Rectal smooth muscle tissue (tissue), 1 donor: Measurements from ENCODE around the gene SRP68.
"Not testable (repeated sequence)": the region's sequence is repeated elsewhere in the genome, so short reads cannot be mapped to it uniquely, and the experiment has no call there.

Source experiments
- H3K27ac ChIP-seq: one replicate; pipeline ENCODE4 v1.7.0; 2013; ENCODE audit warnings: low read depth, low read length, inconsistent platforms
- H3K27me3 ChIP-seq: one replicate; pipeline ENCODE4 v1.7.0; 2013; ENCODE audit warnings: low read length; ENCODE audit not compliant: control insufficient read depth, insufficient read depth
- H3K36me3 ChIP-seq: one replicate; pipeline ENCODE4 v1.7.0; 2013; ENCODE audit warnings: low read length; ENCODE audit not compliant: control insufficient read depth, insufficient read depth
- H3K4me1 ChIP-seq: one replicate; pipeline ENCODE4 v1.7.0; 2013; ENCODE audit warnings: low read length; ENCODE audit not compliant: control insufficient read depth, insufficient read depth
- H3K4me3 ChIP-seq: one replicate; pipeline ENCODE4 v1.7.0; 2013; ENCODE audit warnings: low read length
- H3K9ac ChIP-seq: one replicate; pipeline ENCODE4 v1.7.0; 2013; ENCODE audit warnings: low read length

The SRP68 gene

GRCh38 chr17:76054112-76054476 lies 18.2 kb downstream of the SRP68 start:
- peaks cover 33% of the 10 kb centered on the region for H3K36me3 ChIP-seq
- no peak overlapping the region for H3K27ac ChIP-seq
- peaks cover 2% of the 10 kb centered on the region for H3K4me1 ChIP-seq
- no peak overlapping the region for H3K4me3 ChIP-seq
- no peaks in the 10 kb centered on the region for H3K27me3 ChIP-seq
- no peak overlapping the region for H3K9ac ChIP-seq

- H3K27ac ChIP-seq: no peak overlapping the region
- peaks cover 34% of the 10 kb centered on the region for H3K36me3 ChIP-seq
- no peaks in the 10 kb centered on the region for H3K27me3 ChIP-seq
- peaks cover 8% of the 10 kb centered on the region for H3K4me1 ChIP-seq
- H3K9ac ChIP-seq: no peak overlapping the region
- H3K4me3 ChIP-seq: no peak overlapping the region
Measured at GRCh38 chr17:76053246-76054111, 18.8 kb downstream of the SRP68 start.

- Histone ChIP-seq H3K4me1 (peaks cover 10% of the 10 kb centered on the region), H3K27ac (peak overlapping the region; percentile 69), H3K36me3 (peaks cover 31% of the 10 kb centered on the region), H3K4me3 (no peak overlapping the region), H3K9ac (no peak overlapping the region), H3K27me3 (no peaks in the 10 kb centered on the region)
Measured at GRCh38 chr17:76051561-76051960, 20.8 kb downstream of the SRP68 start.

- no peaks in the 10 kb centered on the region for H3K27me3 ChIP-seq
- H3K4me1 ChIP-seq: peaks cover 10% of the 10 kb centered on the region
- H3K9ac ChIP-seq: no peak overlapping the region
- peak overlapping the region; percentile 69 for H3K27ac ChIP-seq
- H3K36me3 ChIP-seq: peaks cover 35% of the 10 kb centered on the region
- H3K4me3 ChIP-seq: no peak overlapping the region
Measured at GRCh38 chr17:76050538-76051467, 21.5 kb downstream of the SRP68 start.

DNA sequence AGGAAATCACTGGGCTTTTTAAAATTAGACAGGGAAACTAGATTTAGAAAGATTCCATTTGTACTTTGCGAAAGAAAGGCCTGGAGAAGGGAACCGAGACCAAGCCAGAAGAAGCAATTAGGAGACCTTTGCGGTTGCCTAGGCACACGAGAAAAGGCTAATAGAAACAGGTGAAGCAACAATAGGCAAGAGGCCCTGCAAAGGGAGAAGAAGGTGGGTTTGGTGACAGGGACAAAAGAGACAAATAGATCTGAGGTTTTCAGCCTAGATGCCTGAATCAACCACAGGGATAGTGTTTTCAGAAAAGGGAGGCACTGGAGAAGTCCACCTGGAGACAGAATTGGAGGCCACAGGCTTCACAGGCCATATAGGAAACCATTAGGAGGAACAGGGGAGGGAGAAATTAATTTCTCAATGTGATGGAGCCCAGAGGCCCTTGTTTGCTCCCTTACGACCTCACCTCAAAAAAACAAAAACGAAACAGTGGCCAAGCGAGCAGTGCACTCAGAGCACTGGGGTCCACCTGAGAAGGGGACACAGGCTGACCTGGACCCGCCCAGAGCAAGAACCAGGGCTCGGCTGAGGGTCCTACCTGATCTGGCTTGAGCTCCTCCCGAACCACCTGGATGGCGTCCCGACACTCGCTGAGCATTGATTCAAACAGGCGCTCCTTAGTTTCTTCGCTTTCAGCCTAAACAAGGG lies 22.3 kb downstream of the SRP68 start:
- H3K4me3 ChIP-seq: no peak overlapping the region
- H3K36me3 ChIP-seq: peaks cover 37% of the 10 kb centered on the region
- H3K4me1 ChIP-seq: peaks cover 10% of the 10 kb centered on the region
- H3K27me3 ChIP-seq: no peaks in the 10 kb centered on the region
- H3K9ac ChIP-seq: no peak overlapping the region
- peak overlapping the region; percentile 69 for H3K27ac ChIP-seq

DNA sequence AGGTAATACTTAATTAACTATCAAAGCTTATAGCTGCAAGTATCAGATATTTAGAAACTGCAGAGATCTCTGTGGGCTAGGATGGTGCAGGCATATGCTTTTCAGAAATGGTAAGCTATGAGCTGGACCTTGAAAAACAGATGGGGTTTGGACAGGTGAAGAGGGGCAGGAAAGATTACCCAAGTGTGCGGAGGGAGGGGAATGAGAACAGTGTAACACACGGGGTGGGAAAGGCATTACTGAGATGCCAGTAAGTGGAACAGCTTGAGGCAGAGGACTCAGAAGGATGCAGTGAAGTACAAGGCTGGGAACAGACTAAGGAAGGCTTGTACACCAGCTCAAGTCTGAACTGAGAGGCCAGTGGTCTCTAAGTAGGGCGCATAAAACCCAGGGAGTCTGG lies 23.1 kb downstream of the SRP68 start:
- Histone ChIP-seq H3K9ac (no peak overlapping the region), H3K4me3 (no peak overlapping the region), H3K27me3 (no peaks in the 10 kb centered on the region), H3K4me1 (peaks cover 10% of the 10 kb centered on the region), H3K27ac (peak overlapping the region; percentile 29), H3K36me3 (peaks cover 44% of the 10 kb centered on the region)

DNA sequence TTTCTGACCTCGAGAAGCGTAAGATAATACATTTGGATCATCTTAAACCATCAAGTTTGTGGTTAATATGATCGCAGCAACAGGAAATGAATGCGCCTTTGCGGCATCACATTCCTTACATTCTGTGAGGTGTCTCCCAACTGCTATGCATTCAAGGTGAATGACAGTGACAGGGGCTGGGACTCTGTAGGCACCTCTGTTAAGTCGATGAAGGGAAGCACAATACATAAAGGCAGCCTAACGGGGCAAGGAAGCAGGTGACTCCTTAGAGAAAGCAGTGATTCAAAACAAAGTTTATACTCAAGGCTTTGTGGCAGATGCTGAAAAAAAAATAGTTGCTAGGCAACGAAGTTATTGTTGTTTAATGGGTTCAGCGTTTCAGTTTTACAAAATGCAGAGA lies 23.6 kb downstream of the SRP68 start:
- H3K27ac ChIP-seq: peak overlapping the region; percentile 78
- no peak overlapping the region for H3K9ac ChIP-seq
- H3K4me3 ChIP-seq: no peak overlapping the region
- H3K27me3 ChIP-seq: no peaks in the 10 kb centered on the region
- H3K4me1 ChIP-seq: peaks cover 10% of the 10 kb centered on the region
- H3K36me3 ChIP-seq: peaks cover 47% of the 10 kb centered on the region

GRCh38 chr17:76048025-76048605 lies 24.2 kb downstream of the SRP68 start:
- Histone ChIP-seq H3K36me3 (peaks cover 46% of the 10 kb centered on the region), H3K4me3 (no peak overlapping the region), H3K27ac (peak overlapping the region; percentile 78), H3K4me1 (peaks cover 10% of the 10 kb centered on the region), H3K9ac (no peak overlapping the region), H3K27me3 (no peaks in the 10 kb centered on the region)

GRCh38 chr17:76046064-76046463 lies 26.3 kb downstream of the SRP68 start:
- Histone ChIP-seq H3K27me3 (no peaks in the 10 kb centered on the region), H3K9ac (no peak overlapping the region), H3K4me1 (peaks cover 10% of the 10 kb centered on the region), H3K36me3 (peaks cover 53% of the 10 kb centered on the region), H3K27ac (no peak overlapping the region), H3K4me3 (no peak overlapping the region)

DNA sequence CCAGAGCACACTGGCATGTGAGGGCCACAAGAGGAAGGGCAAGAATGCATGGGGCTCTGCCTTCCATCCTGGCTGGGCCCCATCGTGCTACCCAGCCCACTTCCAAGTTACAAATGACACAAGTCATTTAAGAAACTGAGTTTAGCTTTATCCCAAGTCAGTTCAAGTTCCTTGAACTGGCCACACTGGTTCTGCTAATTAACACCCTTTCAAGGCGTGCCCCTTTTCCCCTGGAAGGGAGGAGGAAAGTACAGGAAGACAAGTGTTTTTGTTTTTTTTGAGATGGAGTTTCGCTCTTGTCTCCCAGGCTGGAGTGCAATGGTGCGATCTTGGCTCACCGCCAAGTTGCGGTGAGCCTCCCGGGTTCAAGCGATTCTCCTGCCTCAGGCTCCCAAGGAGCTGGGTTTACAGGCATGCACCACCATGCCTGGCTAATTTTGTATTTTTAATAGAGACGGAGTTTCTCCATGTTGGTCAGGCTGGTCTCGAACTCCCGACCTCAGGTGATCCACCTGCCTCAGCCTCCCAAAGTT lies 27.8 kb downstream of the SRP68 start:
- not testable (repeated sequence) for H3K9ac ChIP-seq, H3K4me3 ChIP-seq, H3K27me3 ChIP-seq, H3K27ac ChIP-seq
- Histone ChIP-seq H3K36me3 (peaks cover 55% of the 10 kb centered on the region), H3K4me1 (peaks cover 23% of the 10 kb centered on the region)

DNA sequence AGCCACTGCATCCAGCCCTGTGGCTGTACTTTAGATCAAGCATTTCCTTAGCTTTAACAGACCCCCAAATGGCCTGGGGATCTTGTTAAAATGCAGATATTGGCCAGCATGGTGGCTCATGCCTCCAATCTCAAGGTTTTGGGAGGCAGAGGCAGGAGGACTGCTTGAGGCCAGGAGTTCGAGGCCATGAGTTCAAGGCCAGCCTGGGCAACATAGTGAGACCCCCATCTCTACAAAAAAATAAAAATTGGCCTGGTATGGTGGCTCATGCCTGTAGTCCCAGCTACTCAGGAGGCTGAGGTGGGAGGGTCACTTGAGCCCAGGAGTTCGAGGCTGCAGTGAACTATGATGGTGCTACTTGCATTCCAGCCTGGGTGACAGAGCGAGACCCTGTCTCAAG lies 29.4 kb downstream of the SRP68 start:
- Histone ChIP-seq H3K36me3 (peaks cover 49% of the 10 kb centered on the region), H3K4me1 (peaks cover 28% of the 10 kb centered on the region)
- H3K9ac ChIP-seq, H3K27ac ChIP-seq, H3K27me3 ChIP-seq, H3K4me3 ChIP-seq: not testable (repeated sequence)
